Naive B cell (primary cell): Measurements from ENCODE around the gene PDE3B. TPM values are rescaled to one million over a fixed set of nuclear protein-coding genes. Genes with fewer than 3 reads are reported as not detected.
"Not testable (repeated sequence)": the region's sequence is repeated elsewhere in the genome, so short reads cannot be mapped to it uniquely, and the experiment has no call there.

Experiments
- ATAC-seq, 2 donors: fragments of 150-1000 bp; cut with Tn5 transposase; 2 replicates each; pipeline ENCODE4 v1.10.0; 2021; ENCODE audit warnings: low read depth in 2 of 2, mild to moderate bottlenecking in 2 of 2, moderate library complexity in 2 of 2
- DNase-seq: peaks from one replicate; pipeline ENCODE4 v3.0.0; 2022
- H3K27ac Mint-ChIP-seq, 6 donors: one replicate each; pipeline ENCODE4 v1.8.0; 2020 to 2022; ENCODE audit warnings: mild to moderate bottlenecking in 6 of 6, mixed read lengths in 6 of 6, moderate library complexity in 5 of 6, inconsistent platforms in 2 of 6
- H3K27me3 Mint-ChIP-seq, 3 donors: one replicate each; pipeline ENCODE4 v1.8.0; 2021 to 2022; ENCODE audit warnings: mixed read lengths in 3 of 3, mild to moderate bottlenecking in 1 of 3
- H3K36me3 Mint-ChIP-seq, 2 donors: one replicate each; pipeline ENCODE4 v1.8.0; 2020 to 2022; ENCODE audit warnings: mixed read lengths in 2 of 2, inconsistent platforms in 1 of 2, mild to moderate bottlenecking in 1 of 2
- H3K4me1 Mint-ChIP-seq, 3 donors: one replicate each; pipeline ENCODE4 v1.8.0; 2020 to 2022; ENCODE audit warnings: mixed read lengths in 3 of 3, inconsistent platforms in 1 of 3, mild to moderate bottlenecking in 1 of 3, moderate library complexity in 1 of 3
- H3K4me3 Mint-ChIP-seq, 8 donors: one replicate each; pipeline ENCODE4 v1.8.0; 2020 to 2022; ENCODE audit warnings: mild to moderate bottlenecking in 8 of 8, mixed read lengths in 8 of 8, moderate library complexity in 8 of 8, inconsistent platforms in 2 of 8
- H3K9me3 Mint-ChIP-seq, 7 donors: one replicate each; pipeline ENCODE4 v1.8.0; 2020 to 2022; ENCODE audit warnings: mixed read lengths in 7 of 7, mild to moderate bottlenecking in 5 of 7, inconsistent platforms in 2 of 7, moderate library complexity in 1 of 7
- polyA plus RNA-seq, 6 donors: library from polyadenylated mRNA; unstranded; fragments of 300-500 nt; fragmentation: Illumina TruSeq; gene quantifications; one replicate each; pipeline ENCODE4 v1.2.3, GENCODE V29; 2021; ENCODE audit warnings: low read depth in 6 of 6

Gene PDE3B
- polyA plus RNA-seq, 6 donors from 2014 or later, result 0.65 to 5.7 (median 1.6) TPM

DNA sequence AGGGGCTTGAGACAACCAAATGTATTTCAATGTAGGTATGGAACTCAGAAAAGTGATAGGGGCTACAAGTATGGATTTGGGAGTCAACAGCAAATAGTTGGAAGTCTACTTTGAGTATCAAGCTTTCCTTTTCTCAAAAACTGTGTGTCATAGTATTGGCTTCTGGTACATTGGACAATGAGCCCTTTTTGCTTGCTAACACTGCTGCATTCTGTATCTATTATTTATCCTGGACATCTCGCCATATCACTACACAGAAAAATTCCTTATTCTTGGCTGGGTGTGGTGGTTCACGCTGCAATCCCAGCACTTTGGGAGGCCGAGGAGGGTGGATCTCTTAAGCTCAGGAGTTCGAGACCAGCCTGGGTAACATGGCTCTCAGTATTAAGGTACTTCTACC is 230.0 kb downstream of the PDE3B start:
- Mint-ChIP-seq H3K27me3 (no peaks in the 10 kb centered on the region), H3K4me1 (peaks cover 9 to 12% (median 12%) of the 10 kb centered on the region in 3 donors), H3K4me3 (no peak overlapping the region), H3K27ac (no peak overlapping the region), H3K36me3 (peaks cover 13 to 18% of the 10 kb centered on the region in 2 donors), H3K9me3 (no peaks in the 10 kb centered on the region)
- DNase-seq (no peak), ATAC-seq (no peak)

DNA sequence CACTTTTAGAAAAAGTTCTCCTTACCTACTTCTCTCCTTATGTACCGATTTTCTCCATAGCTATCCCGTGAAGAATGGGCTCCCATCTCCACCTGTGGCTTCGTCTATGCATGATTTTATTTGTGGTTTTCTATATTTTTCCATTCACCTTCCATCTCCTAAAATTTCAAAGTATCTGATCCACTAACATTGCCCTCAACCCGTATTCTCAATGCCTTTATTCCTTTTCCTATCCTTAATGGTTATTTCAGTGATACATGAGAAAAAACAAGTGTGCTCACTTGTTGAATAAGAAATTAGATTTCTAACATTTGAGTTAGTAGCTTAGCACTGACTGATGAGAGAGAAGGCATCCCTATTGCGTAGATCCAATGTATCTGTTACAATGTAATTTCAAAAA is 231.6 kb downstream of the PDE3B start:
- H3K36me3 Mint-ChIP-seq, result peaks cover 18 to 23% of the 10 kb centered on the region in 2 donors
- no peak overlapping the region for H3K4me3 Mint-ChIP-seq
- peaks cover 9 to 13% (median 12%) of the 10 kb centered on the region in 3 donors for H3K4me1 Mint-ChIP-seq
- DNase-seq (no peak), ATAC-seq (no peak)
- H3K9me3 Mint-ChIP-seq, result no peaks in the 10 kb centered on the region
- peak overlapping the region in 1 of 6 donors; percentile 62 for H3K27ac Mint-ChIP-seq
- no peaks in the 10 kb centered on the region for H3K27me3 Mint-ChIP-seq

DNA sequence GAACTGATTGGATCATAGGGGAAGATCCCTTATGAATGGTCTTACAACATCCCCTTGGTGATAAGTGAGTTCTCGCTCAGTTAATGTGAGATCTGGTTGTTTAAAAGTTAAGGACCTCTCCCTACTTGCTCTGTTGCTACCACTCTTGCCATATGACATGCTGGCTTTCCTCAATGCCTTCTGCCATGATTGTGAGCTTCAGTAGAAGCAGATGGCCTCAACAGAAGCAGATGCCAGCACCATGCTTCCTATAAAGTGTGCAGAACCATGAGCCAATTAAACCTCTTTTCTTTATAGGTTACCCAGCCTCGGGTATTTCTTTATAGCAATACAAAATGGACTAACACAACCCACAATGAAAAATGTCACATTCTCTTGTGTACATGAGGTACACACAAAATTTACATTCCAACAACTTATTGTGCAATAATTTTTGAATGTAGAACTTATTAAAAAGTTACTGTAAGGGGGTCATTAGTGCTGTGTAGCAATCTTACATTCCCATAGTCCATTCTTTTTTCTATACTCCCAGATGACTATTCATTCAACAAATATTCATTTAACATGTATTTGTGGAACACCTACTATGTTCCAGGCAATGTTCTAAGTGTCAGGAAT is 238.1 kb downstream of the PDE3B start:
- Mint-ChIP-seq H3K36me3 (peaks cover 16 to 28% of the 10 kb centered on the region in 2 donors), H3K9me3 (no peaks in the 10 kb centered on the region), H3K4me3 (no peak overlapping the region), H3K27ac (peak overlapping the region in 1 of 6 donors; percentile 54), H3K27me3 (no peaks in the 10 kb centered on the region), H3K4me1 (peaks cover 20 to 23% (median 23%) of the 10 kb centered on the region in 3 donors)
- DNase-seq (no peak), ATAC-seq (no peak)

DNA sequence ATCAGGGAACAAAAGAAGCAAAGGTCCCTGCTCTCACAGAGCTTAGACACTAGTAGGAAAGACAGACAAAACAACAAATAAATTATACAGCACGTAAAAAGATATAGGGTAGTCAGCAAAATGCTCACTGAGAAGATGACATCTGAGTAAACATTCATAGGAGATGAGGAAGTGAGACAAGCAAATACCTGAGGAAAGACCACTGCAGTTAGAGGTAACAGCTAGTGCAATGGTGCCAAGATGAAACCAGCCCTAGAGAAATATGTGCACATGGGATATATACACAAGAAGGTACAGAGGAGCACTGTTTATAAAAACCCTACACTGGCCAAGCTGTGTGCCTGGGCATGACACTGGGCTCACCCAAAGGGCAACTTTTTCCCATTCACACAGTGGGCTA is 238.6 kb downstream of the PDE3B start:
- Mint-ChIP-seq H3K36me3 (peaks cover 16 to 28% of the 10 kb centered on the region in 2 donors), H3K27me3 (no peaks in the 10 kb centered on the region), H3K4me3 (peak overlapping the region in 1 of 8 donors; percentile 25), H3K27ac (no peak overlapping the region), H3K9me3 (no peaks in the 10 kb centered on the region), H3K4me1 (peaks cover 20 to 28% (median 23%) of the 10 kb centered on the region in 3 donors)
- DNase-seq (no peak), ATAC-seq (peak; percentile 42 to 66)

DNA sequence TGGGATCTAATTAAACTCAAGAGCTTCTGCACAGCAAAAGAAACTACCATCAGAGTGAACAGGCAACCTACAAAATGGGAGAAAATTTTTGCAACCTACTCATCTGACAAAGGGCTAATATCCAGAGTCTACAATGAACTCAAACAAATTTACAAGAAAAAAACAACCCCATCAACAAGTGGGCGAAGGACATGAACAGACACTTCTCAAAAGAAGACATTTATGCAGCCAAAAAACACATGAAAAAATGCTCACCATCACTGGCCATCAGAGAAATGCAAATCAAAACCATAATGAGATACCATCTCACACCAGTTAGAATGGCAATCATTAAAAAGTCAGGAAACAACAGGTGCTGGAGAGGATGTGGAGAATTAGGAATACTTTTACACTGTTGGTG is 240.1 kb downstream of the PDE3B start:
- not testable (repeated sequence) for H3K4me3 Mint-ChIP-seq, ATAC-seq

DNA sequence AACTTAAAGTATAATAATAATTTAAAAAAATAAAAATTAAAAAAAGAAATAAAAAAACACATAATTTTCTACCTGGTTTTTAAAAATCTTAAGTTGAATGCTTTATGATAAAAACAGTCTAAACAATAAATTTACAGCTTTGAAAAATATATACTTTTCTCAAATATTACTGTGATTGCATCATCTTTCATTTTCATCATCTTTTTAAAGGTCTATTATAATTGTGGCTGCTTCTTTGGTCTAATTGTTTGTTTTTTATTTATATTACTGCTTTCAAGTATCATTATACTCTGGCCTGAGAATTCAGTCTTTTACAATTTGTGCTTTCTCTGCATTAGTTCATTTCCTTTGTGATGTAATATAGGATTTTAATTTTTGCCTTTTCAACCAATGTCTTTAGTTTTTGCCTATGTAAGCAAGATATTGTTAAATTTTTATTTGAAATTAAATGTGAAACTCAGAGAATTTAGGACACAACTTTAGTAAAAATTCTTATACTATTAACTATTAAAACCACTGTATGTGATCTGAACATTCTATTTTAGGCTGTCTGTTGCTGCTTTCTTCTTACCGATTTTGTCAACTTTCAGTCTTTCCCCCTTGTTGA is 241.2 kb downstream of the PDE3B start:
- no peaks in the 10 kb centered on the region for H3K9me3 Mint-ChIP-seq
- H3K27me3 Mint-ChIP-seq, result no peaks in the 10 kb centered on the region
- H3K4me3 Mint-ChIP-seq, result no peak overlapping the region
- DNase-seq (no peak), ATAC-seq (no peak)
- H3K36me3 Mint-ChIP-seq, result peaks cover 0 to 18% of the 10 kb centered on the region in 2 donors
- peaks cover 15 to 34% (median 17%) of the 10 kb centered on the region in 3 donors for H3K4me1 Mint-ChIP-seq
- H3K27ac Mint-ChIP-seq, result no peak overlapping the region

More for the DNA sequence above, 240.1 kb downstream of the PDE3B start:
- H3K27ac Mint-ChIP-seq, H3K9me3 Mint-ChIP-seq, DNase-seq, H3K27me3 Mint-ChIP-seq: not testable (repeated sequence)
- H3K4me1 Mint-ChIP-seq, result peaks cover 14 to 27% (median 15%) of the 10 kb centered on the region in 3 donors
- peaks cover 4 to 18% of the 10 kb centered on the region in 2 donors for H3K36me3 Mint-ChIP-seq

DNA sequence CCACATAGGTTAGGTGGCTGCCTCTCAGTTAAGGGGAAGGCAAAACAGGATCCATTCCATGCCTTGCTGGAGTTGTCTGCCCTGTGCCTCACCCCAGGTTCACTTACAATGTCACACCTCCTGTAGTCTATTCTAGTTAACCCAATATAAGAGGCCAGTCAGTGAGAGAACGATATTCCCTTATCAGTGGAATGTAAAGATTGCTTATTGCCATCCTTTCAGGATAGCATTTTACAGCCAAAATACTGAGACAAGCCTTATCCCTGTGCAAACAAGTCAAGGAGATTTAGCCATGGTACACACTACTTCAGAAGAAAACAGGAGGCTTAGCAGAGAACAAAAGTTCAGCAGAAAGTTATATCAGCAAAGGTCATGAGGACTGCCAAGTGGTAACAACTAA is 242.9 kb downstream of the PDE3B start:
- DNase-seq (no peak), ATAC-seq (no peak)
- peaks cover 24 to 40% (median 30%) of the 10 kb centered on the region in 3 donors for H3K4me1 Mint-ChIP-seq
- H3K36me3 Mint-ChIP-seq, result peaks cover 0 to 1% of the 10 kb centered on the region in 2 donors
- no peaks in the 10 kb centered on the region for H3K27me3 Mint-ChIP-seq
- H3K4me3 Mint-ChIP-seq, result peak overlapping the region in 1 of 8 donors; percentile 19
- peak overlapping the region in 1 of 6 donors; percentile 22 for H3K27ac Mint-ChIP-seq
- H3K9me3 Mint-ChIP-seq, result no peaks in the 10 kb centered on the region

DNA sequence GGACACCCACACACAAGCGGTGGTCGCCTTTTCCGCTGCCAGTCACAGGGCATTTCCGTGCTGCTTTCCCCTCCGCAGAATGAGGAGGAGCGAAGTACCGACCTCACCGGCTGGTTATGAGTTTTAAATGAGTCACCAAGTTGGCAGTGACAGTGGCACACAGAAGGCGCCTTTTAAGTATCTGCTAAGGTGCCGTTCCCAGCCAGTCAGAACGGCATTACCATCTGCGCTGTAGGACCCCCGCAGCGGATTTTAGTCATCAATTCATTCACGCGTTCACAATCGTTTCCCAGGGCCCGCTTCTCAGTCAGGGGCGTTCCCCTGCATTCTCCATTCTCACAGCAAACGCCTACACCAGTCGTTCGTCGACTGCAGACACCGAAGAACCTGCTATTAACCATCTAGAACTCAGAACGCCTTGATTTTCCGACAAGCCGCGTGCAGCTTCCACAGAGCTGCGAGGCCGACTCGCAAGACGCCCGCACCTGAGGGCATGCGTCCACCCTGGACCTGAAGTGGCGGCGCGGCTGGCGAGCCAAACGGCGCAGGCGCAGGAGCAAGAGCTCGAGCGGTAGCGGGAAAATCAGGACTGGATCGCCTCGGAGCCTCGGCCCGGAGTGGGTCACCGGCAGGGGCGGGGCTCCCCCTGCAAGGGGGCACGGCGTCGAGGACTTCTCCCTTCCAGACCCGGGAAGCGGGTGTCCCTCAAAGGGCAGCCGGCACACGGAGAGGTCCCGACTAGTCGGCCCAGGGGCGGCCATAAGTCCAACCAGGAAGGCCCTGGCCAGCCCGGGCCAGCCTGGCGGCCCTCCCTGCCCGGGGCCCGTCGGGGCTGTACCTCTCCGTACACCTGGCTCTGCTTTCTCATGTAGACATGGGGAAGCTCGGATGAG is 247.8 kb downstream of the PDE3B start:
- H3K4me1 Mint-ChIP-seq, result peaks cover 16 to 29% (median 21%) of the 10 kb centered on the region in 3 donors

DNA sequence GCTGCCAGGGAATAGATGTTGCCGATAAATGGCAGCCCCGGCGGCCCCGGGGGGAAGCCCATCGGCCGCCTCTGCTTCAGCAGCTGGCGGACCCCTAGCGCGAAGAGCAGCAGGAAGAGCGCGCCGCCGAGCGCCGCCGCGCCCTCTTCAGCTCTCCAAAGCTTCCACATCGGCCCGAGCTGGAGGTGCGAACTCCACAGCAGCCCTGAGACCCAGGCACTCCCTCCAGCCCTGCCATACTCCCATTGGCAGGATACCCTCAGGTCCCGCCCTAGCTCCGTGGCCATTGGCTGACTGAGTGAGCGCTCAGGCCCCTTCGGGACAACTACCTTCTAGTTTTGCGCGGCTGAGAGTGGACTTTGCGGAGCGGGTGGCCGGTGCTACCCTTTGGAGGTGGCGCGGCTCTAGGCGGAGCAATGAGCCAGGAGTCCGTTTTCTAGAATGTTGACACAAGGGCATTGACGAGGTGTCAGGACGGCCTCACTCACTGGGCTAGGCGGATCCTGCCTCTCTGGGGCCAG is 248.5 kb downstream of the PDE3B start, which contains the start of gene CYP2R1:
TSS of gene CYP2R1 (minus strand) at position 196 of the 521 bp plus-strand sequence. CDS start at position 170, 26 bp downstream.
- peak; percentile 78 for ATAC-seq
- H3K9me3 Mint-ChIP-seq, result no peaks in the 10 kb centered on the region
- no peaks in the 10 kb centered on the region for H3K36me3 Mint-ChIP-seq
- peaks cover 12 to 25% (median 21%) of the 10 kb centered on the region in 3 donors for H3K4me1 Mint-ChIP-seq
- H3K27ac Mint-ChIP-seq, result peak within 1 kb of the TSS; percentile 90 to 99 (median 95)
- peak within 1 kb of the TSS; percentile 89 to 99 (median 96) for H3K4me3 Mint-ChIP-seq
- peaks cover 0 to 9% (median 0%) of the 10 kb centered on the region in 3 donors for H3K27me3 Mint-ChIP-seq
- peak; percentile 89 for DNase-seq

More for the DNA sequence above, 247.8 kb downstream of the PDE3B start:
- ATAC-seq (peak; percentile 66), DNase-seq (peak; percentile 90)
- peak overlapping the region; percentile 90 to 99 (median 95) for H3K27ac Mint-ChIP-seq
- peak overlapping the region; percentile 89 to 99 (median 96) for H3K4me3 Mint-ChIP-seq
- H3K27me3 Mint-ChIP-seq, result peaks cover 0 to 9% (median 0%) of the 10 kb centered on the region in 3 donors
- H3K36me3 Mint-ChIP-seq, result no peaks in the 10 kb centered on the region
- no peaks in the 10 kb centered on the region for H3K9me3 Mint-ChIP-seq

DNA sequence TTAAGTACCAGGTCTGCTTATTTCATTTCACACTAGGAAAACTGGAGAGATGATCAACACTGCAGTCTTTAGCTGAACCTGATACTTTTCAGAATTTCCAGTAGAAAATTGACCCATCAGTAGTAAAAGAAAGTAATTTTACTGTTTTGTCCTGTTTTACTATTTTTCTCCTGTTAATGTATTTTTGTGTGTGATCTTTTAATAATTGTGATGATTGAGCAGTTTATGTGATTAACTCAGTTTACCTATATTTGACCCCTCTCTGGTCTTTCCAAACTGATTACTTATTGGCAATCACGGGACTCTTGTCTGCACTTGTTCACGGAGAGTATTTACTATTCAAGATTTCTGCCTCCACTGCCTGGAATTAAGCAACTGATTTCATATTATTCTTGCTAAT is 249.0 kb downstream of the PDE3B start:
- no peak for DNase-seq
- Mint-ChIP-seq H3K4me1 (peaks cover 12 to 23% (median 18%) of the 10 kb centered on the region in 3 donors), H3K27me3 (peaks cover 0 to 9% (median 0%) of the 10 kb centered on the region in 3 donors), H3K36me3 (no peaks in the 10 kb centered on the region), H3K4me3 (peak overlapping the region; percentile 89 to 99 (median 92)), H3K27ac (peak overlapping the region in 4 of 6 donors; percentile 76 to 96 (median 86)), H3K9me3 (no peaks in the 10 kb centered on the region)
- no peak for ATAC-seq

DNA sequence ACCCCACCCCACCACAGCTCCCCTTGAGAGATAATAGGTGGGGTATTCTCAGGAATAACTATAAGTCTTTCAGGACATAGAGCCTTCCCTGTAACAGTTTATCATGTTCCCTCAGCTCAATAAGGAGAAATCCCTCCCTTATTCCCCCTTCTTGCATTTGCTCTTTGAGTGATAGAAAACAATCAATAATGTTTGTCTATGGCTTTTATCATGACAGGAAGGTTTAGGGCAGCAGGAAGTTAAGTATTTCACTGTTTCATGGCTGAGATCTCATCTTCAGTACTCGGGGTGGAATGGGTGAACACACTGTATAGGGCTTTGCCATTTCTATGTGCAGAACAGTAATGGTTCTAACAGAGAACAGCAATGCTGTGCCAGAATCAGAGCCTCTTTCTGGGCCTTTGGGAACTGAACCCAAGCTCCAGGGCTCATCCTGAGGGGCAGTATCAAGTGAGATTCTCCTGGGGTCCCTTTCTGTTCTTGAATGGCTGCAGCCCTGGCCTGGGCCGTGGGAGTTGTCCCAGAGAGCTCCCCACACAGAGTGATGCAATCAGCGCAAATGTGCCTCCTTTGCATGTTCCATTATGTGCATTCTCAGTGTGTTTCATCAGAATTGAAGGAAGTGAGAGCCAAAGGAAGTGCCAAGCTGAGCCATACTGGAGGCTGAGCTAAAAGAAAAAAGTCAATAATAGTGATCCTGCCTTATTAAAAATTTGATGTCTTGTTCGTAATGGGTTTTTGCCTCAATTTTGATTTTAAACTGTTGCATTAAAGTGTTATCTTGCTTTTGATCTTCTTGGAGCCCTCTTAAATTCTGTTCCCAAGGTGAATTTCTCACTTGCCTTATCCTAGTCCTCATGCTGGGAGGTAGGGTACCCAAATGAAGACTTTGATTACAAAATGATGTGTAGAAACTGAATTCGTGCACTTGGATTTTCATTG is 251.3 kb downstream of the PDE3B start:
- DNase-seq (no peak), ATAC-seq (no peak)
- Mint-ChIP-seq H3K36me3 (no peaks in the 10 kb centered on the region), H3K4me1 (peaks cover 4 to 12% (median 9%) of the 10 kb centered on the region in 3 donors), H3K9me3 (no peaks in the 10 kb centered on the region), H3K27me3 (peaks cover 0 to 18% (median 6%) of the 10 kb centered on the region in 3 donors), H3K4me3 (peak overlapping the region in 2 of 8 donors; percentile 4 to 41), H3K27ac (no peak overlapping the region)

DNA sequence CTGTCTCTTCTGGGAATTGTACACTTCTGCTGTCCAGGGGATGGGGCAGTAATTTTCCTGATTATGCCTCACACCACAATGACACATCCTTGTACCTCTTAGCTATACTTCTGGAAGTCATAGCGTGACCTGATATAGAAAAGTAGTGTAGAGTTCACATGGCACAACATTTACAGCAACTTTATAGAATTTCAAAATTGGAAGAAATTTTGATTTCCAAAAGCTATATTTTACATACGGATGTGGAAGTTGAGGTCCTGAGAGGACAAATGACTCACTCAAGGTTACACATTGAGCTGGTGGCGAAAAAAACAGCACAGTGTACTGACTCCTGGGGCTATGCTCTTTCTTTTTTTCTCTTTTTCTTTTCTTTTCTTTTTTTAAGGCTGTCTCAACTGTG is 254.8 kb downstream of the PDE3B start:
- H3K27me3 Mint-ChIP-seq, result peaks cover 0 to 18% (median 6%) of the 10 kb centered on the region in 3 donors
- no peak overlapping the region for H3K4me3 Mint-ChIP-seq
- ATAC-seq (no peak), DNase-seq (no peak)
- no peaks in the 10 kb centered on the region for H3K9me3 Mint-ChIP-seq
- H3K4me1 Mint-ChIP-seq, result no peaks in the 10 kb centered on the region
- H3K36me3 Mint-ChIP-seq, result no peaks in the 10 kb centered on the region
- H3K27ac Mint-ChIP-seq, result no peak overlapping the region
